LNCAP (cell line): ENCODE measurements around the gene MCTP1.

ENCODE experiments used
- TF ChIP-seq, protein P1 (sequence below): fragments of 450-650 bp; IDR thresholded peaks from 2 replicates; pipeline ENCODE4 v1.5.1; 2017; ENCODE audit warnings: mild to moderate bottlenecking

Gene MCTP1

DNA sequence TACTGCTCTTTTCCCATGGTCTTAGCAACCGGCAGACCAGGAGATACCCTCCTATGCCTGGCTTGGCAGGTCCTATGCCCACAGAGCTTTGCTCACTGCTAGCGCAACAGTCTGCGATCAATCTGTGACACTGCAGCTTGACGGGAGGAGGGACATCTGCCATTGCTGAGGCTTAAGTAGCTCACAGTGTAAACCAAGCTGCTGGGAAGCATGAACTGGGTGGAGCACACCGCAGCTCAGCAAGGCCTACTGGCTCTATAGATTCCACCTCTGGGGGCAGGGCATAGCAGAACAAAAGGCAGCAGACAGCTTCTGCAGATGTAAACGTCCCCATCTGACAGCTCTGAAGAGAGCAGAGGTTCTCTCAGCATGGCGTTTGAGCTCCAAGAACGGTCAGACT, 40.4 kb downstream of the MCTP1 start:
- TF ChIP-seq, protein P1, sequence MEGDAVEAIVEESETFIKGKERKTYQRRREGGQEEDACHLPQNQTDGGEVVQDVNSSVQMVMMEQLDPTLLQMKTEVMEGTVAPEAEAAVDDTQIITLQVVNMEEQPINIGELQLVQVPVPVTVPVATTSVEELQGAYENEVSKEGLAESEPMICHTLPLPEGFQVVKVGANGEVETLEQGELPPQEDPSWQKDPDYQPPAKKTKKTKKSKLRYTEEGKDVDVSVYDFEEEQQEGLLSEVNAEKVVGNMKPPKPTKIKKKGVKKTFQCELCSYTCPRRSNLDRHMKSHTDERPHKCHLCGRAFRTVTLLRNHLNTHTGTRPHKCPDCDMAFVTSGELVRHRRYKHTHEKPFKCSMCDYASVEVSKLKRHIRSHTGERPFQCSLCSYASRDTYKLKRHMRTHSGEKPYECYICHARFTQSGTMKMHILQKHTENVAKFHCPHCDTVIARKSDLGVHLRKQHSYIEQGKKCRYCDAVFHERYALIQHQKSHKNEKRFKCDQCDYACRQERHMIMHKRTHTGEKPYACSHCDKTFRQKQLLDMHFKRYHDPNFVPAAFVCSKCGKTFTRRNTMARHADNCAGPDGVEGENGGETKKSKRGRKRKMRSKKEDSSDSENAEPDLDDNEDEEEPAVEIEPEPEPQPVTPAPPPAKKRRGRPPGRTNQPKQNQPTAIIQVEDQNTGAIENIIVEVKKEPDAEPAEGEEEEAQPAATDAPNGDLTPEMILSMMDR = no peak

DNA sequence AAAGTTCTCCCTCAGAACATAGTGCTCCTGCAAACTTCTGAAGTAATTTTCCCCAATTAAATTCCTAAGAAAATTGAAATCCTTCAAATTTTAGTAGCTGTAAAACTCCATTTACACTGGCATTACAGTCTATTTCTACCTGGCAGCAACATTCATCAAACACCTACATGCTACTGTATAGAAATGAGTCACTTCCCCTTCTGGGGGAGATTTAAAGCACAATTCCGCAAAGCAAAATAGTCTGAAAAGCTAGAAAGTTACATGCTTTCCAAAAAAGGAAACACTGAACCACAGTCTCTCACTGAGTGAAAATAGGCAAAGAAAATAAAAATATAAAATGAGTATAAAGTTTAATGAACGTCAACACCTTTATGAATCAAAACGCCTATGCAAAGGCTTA, 43.3 kb downstream of the MCTP1 start:
- TF ChIP-seq, protein P1 = no peak

DNA sequence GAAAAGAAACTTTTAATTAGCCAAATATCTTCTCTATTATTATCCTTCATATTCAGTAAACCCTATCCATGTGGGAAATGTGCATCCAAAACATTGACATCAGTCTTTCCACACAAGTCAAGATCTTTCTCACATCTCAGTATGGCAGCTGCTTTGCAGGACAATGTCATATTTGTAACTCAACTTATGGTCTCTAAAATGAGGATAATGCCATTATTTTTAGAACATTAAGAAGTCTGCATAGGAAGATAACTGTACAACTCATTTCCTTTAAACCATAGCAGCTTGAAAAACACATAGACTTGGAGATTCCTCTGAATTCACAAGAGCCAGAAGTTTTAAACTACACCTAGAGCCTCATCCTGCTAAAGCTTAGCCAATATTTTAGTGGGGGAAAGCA, 43.7 kb downstream of the MCTP1 start:
- TF ChIP-seq, protein P1 = no peak

DNA sequence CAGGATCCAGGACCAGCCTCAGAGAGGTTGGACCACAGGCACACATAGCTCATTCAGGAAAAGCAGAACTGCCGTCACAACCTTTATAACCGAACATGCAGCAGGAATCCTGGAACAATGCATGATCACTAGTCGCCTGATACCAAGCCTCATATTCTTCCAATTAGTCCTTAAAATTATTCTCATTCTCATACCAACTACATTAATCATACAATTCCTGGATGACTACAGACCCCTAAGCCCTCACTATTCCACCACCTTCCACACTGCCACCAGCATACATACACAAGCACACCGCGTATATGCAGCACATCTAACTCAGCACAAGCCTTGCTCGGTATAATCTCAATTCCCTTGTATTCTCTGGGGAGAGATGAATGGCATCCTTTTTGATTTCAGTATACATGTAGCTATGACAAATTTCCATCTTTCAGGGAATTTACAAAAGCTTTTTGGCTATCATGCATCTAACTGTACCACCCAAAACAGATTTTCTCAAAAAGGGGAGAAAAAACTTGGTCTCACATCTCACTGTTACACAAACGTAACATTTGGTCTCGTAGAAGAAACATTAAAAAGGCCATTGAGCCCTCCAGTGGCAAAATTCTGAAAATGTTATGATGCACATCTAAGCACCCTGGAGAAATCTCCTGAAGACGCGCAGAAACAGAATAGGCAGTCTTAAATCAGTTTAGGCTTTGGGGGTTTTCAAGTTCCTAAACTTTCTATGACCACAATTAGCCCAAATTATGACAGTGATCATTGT, 46.2 kb downstream of the MCTP1 start:
- TF ChIP-seq, protein P1 = peak; percentile 61

DNA sequence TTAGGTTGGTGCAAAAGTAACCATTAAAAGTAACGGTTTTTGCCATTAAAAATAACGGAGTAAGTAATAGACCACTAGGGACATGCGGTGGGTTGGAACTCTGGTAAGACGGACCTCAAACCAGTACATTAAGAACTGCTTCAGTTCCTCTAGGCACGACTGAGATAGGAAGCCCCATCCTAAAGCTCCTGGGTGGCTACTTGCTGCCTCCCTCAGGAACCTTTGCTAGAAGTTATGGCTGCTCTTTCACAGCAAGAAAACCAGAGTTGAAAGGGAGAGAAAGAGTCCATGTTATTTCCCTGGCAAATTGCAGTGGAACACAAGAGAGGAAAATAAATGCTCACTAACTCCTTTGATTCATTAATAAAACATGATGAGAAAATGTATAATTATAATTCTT, 47.6 kb downstream of the MCTP1 start:
- TF ChIP-seq, protein P1 = no peak

DNA sequence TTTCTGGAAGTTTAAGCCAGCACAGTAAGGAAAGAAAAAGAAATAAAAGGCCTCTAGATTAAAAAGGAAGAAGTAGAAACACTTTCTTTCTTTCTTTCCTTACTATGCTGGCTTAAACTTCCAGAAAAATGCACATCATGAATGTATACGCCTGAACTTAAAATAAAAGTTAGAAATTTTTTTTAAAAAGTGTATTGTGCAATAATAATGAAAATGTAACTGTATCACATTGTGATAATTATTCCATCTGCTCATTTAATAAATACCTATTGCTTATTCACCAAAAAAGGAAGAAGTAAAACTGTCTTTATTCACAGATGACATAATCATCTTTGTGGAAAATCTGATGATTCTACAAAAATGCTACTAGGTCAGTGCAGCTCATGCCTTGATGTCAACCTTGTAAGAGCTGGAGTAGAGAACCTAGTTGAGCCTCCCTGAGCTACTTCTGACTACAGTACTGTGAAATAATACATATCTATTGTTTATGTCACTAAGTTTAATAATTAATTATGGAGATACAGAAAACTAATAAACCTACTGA, 49.4 kb downstream of the MCTP1 start:
- TF ChIP-seq, protein P1 = no peak

DNA sequence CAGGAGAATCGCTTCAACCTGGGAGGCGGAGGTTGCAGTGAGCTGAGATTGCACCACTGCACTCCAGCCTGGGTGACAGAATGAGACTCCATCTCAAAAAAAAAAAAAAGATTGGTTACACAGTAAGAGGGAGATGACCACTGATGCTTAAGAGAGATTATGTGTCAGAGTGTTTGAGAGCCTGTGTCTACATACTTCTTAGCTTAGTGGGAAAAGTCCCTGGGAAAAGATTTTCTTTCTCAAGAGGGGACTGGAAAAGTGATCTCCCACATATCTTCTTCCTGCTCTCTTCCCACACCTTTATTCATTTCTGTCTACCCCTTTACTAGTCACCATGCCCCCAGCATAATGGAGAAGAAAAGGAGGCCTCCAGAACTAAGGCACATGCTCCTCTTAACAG, 55.2 kb downstream of the MCTP1 start:
- TF ChIP-seq, protein P1 = no peak
